OCI-M2 (cell line): Measurements from ENCODE around the gene ZNF212.
A peak's percentile ranks its signal among the peaks of the same experiment; 100 is the strongest.

ENCODE experiments used
- DNase-seq: peaks from one replicate; lab custom pipeline; 2025; ENCODE audit not compliant: unreplicated experiment; lab: John Stamatoyannopoulos, UW

Gene ZNF212

GRCh38 chr7:149239345-149240143 lies at the start of gene ZNF212:
ZNF212 (plus strand) TSS chr7:149239651; CDS start chr7:149239779, 128 bp downstream.
- peak; percentile 62 for DNase-seq

GRCh38 chr7:149191851-149192250 lies 47.6 kb upstream of the ZNF212 start:
- DNase-seq, result no peak

GRCh38 chr7:149194799-149195179 lies 44.7 kb upstream of the ZNF212 start:
- no peak for DNase-seq

DNA sequence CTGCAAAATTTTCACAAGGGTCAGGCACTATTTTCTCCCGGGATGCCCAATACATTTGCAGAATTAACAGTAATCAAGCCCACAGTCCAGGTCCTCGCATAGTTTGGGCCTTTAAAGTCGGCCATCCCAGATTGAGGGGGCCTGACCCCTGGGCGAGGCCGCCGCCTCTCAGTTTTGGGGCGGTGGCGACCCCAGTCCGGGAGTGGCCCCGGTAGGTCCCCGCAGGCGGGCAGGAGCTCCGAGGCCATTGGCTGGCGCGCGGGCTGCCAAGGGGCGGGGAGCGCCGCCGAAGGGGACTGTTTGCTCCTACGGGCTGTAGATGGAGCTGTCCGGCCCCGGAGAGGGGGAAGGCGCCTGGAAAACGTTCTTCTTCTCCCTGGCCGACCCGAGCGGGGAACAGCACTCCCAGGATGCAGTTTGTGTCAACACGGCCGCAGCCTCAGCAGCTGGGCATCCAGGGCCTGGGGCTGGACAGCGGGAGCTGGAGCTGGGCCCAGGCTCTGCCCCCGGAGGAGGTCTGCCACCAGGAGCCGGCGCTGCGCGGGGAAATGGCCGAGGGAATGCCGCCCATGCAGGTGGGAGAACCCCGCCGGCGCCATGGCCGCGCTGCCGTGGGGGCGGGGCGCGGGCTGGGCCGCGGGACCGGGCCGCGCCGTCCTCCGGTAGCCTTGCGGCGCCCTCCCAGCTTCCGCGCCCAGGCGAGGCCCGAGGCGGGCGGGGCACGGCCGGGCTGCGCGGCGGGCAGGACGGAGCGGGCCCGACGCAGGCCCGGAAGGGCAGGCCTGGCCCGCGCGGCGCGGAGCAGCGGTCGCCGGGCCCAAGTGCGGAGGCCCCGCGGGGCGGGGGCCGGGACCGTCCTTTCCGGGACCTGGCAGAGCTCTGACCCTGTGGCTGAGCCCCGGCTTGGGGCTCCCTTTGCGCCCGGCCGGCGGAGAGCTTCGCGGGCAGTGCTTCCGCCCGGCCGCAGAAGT lies 44.0 kb upstream of the ZNF212 start, which contains the start of gene ZNF282:
ZNF282 (plus strand) TSS at position 367 of the 971 bp plus-strand sequence; CDS start at position 411, 44 bp downstream.
- DNase-seq, result peak; percentile 84

DNA sequence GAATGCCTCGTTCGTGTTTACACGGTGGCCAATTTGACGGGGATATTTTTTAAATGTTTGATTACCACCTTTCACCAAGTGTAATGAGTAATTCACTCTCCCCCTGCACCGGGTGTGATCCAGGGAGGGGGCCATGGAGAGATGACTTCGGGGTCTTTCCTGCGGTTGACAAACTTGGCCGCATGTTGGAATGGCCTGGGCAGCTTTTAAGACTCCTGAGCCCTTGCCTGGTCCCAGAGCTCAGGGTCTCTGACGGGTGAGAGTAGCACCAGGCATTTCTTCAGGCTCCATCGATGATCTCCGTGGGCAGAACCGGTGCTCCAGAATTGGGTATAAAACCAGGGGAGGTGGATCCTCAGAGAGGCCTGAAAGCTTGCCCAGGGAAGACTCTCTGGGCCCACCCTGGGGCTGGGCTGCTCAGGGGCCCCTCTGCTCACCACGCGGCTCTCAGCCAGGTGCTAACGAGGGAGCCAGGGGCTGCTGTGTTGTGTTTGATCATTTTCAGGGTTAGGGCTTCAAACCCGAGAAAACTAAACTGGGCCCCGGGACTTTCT lies 43.2 kb upstream of the ZNF212 start:
- no peak for DNase-seq

- no peak for DNase-seq
Observed at GRCh38 chr7:149196705-149197171, 42.7 kb upstream of the ZNF212 start.

DNA sequence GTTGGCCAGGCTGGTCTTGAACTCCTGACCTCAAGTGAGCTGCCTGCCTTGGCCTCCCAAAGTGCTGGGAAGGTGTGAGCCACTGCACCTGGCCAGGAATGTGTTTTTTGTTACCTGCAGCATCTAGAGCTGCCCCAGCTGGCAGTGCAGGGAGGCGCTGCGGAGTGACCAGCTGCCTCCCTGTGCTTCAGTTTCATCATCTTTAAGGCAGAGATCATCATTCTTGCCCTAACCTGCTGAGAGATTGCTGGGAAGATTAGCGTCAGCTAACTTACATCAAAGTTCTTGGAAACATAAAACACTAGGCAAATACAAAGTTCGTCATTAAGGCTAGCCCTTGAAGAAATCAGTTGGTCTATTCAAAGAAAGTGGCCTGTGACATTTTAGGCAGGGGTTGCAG lies 41.8 kb upstream of the ZNF212 start:
- DNase-seq, result no peak

DNA sequence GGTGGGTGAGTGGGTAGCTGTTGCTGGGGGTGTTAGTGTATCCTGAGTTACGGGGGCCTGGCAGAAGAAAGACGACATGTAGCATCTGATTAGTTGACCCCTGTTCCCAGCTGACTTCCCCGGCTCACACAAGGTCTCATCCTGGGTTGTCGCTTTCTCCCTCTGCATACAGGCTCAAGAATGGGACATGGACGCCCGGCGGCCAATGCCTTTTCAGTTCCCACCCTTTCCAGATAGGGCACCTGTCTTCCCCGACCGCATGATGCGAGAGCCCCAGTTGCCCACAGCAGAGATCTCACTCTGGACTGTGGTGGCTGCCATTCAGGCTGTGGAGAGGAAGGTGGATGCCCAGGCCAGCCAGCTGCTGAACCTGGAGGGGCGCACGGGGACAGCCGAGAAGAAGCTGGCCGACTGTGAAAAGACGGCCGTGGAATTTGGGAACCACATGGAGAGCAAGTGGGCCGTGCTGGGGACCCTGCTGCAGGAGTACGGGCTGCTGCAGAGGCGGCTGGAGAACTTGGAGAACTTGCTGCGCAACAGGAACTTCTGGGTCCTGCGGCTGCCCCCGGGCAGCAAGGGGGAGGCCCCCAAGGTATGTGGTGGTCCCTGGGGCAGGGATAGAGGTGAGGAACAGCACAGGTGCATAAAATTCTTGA lies 41.2 kb upstream of the ZNF212 start:
- no peak for DNase-seq

DNA sequence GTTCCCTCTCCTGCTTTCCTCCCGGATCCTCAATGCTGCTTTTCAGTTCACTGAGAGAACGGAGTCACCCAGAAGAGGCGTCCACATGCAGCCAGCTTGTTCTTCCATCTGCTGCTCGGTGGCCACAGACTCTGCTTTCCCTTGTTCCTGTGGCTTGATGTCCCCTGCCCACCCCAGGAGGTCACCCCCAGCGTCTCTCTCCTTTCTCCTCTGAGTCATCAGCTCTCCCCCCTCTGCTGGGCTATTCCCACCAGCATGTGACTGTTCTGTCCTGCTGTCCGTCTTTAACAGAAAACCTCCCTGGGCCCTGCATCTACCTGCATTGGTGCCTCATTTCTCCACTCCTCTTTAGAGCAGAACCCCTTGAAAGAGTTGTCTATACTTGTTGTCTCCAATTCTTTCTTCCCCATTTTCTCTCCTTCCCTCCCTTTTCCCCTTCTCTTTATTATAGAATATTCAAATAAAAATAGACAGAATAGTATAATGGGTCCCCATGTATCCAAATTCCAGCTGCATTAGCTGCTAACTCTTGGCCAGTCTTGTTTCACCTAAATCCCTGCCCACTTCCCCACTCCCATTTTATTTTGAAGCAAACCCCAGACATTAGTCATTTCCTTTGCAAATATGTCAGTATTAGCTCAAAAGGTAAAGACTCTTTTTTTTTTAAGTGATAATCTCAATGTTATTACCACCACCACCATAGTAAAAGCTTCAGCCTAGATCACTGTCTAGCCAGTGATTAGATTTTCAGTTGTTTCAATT lies 40.0 kb upstream of the ZNF212 start:
- no peak for DNase-seq

- no peak for DNase-seq
Observed at GRCh38 chr7:149202831-149203231, 36.6 kb upstream of the ZNF212 start.

- no peak for DNase-seq
Observed at GRCh38 chr7:149205690-149206381, 33.6 kb upstream of the ZNF212 start.

GRCh38 chr7:149207324-149208035 lies 32.0 kb upstream of the ZNF212 start:
- no peak for DNase-seq

- no peak for DNase-seq
Observed at GRCh38 chr7:149209518-149210269, 29.8 kb upstream of the ZNF212 start.

GRCh38 chr7:149210551-149210950 lies 28.9 kb upstream of the ZNF212 start:
- DNase-seq, result no peak

DNA sequence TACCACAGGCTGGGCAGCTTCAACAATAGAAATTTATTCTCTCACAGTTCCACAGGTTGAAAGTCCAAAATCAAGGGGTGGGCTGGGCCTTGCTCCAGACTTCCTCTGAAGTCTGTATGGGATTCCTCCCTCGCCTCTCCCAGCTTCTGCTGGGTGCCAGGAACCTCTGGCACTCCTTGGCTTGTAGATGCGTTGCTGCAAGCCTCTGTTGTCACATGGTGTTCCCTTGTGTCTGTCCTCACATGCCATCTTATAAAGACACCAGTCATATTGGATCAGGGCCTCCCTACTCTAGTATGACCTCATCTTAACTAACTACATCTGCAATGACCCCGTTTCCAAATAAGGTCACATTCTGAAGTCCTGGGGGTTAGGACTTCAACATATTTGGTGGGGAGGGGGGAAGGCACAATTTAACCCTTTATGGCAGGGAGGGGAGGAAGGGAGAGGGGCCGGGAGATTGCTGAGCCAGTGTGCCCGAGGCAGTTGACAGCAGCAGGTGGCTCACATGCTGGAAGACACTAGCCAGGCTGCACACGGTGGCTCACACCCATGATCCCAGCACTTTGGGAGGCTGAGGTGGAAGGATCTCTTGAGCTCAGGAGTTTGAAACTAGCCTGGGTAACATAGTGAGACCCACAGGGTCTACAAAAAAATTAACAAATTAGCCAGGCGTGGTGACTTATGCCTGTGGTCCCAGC lies 25.3 kb upstream of the ZNF212 start:
- no peak for DNase-seq

- no peak for DNase-seq
Observed at GRCh38 chr7:149216402-149216801, 23.0 kb upstream of the ZNF212 start.

DNA sequence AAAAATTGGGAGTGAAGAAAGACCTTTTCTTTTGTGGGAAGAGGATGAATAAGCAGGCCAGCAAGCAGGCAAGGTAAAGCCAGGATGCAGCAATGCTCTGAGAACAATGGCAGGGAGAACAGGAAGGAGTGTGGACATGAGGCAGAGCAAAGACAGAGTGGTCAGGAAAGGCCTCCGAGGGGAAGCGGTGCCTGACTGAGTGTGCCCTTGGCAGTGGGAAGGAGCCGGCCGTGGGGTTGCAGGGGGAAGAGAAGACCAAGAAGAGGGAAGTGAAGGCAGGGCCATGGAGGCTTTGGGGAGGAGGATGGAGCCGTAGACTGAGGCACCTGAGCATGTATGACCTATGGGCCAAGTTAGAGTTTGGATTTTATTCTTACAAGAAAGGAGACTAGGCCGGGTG lies 21.9 kb upstream of the ZNF212 start:
- no peak for DNase-seq
